Chondrocyte (in vitro differentiated cells): ENCODE measurements around the gene HLA-DQA1. TPM values are rescaled to one million over a fixed set of nuclear protein-coding genes. Genes with fewer than 3 reads are reported as not detected.

Experiments
- DNase-seq: peaks from one replicate; pipeline ENCODE4 v3.0.0; 2021; ENCODE audit warnings: mixed read lengths, low spot score
- H3K27ac Mint-ChIP-seq: one replicate; pipeline ENCODE4 v1.8.0; 2021; ENCODE audit warnings: mild to moderate bottlenecking, moderate library complexity, mixed read lengths; ENCODE audit not compliant: unreplicated experiment
- H3K27me3 Mint-ChIP-seq: 2 replicates; pipeline ENCODE4 v1.8.0; 2021; ENCODE audit warnings: low read depth, mixed read lengths
- H3K36me3 Mint-ChIP-seq: 2 replicates; pipeline ENCODE4 v1.8.0; 2021; ENCODE audit warnings: low read depth, mixed read lengths
- H3K4me1 Mint-ChIP-seq: 2 replicates; pipeline ENCODE4 v1.8.0; 2021; ENCODE audit warnings: low read depth, mild to moderate bottlenecking, mixed read lengths
- H3K4me3 Mint-ChIP-seq: one replicate; pipeline ENCODE4 v1.8.0; 2021; ENCODE audit warnings: mild to moderate bottlenecking, moderate library complexity, mixed read lengths; ENCODE audit not compliant: unreplicated experiment
- H3K9me3 Mint-ChIP-seq: 2 replicates; pipeline ENCODE4 v1.8.0; 2021; ENCODE audit warnings: low read depth, mixed read lengths
- total RNA-seq: library from RNA; stranded (reverse); gene quantifications from 3 replicates; pipeline ENCODE4 v1.2.1, GENCODE V29; 2021
- TF ChIP-seq, protein P1 (sequence below): fragments of 200-600 bp; sonication (generic); IDR thresholded peaks from 2 replicates; pipeline ENCODE4 v1.5.0; 2021; ENCODE audit warnings: antibody characterized with exemption, mild to moderate bottlenecking, moderate library complexity

HLA-DQA1 gene
- total RNA-seq, 1 donor from 2014 or later: not detected

DNA sequence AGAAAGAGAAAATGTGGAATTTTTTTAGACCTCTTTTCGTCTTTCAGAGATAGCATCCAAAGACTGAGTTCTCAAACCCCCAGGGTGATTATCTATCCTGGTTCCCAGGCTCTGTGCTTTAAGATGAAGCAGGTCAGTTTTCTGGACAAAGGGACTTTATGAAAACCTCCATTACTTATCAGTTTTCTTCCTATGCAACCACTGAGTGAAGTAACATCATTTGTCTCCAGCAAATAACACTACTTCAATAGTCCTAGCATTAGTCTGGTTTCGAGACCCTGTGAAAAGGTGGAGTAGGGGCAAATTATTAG is 29.3 kb upstream of the HLA-DQA1 start:
- DNase-seq: no peak
- Mint-ChIP-seq H3K27ac (no peak overlapping the region), H3K27me3 (peaks cover 15% of the 10 kb centered on the region), H3K4me3 (no peak overlapping the region), H3K9me3 (no peaks in the 10 kb centered on the region), H3K36me3 (no peaks in the 10 kb centered on the region), H3K4me1 (no peaks in the 10 kb centered on the region)
- TF ChIP-seq, protein P1, sequence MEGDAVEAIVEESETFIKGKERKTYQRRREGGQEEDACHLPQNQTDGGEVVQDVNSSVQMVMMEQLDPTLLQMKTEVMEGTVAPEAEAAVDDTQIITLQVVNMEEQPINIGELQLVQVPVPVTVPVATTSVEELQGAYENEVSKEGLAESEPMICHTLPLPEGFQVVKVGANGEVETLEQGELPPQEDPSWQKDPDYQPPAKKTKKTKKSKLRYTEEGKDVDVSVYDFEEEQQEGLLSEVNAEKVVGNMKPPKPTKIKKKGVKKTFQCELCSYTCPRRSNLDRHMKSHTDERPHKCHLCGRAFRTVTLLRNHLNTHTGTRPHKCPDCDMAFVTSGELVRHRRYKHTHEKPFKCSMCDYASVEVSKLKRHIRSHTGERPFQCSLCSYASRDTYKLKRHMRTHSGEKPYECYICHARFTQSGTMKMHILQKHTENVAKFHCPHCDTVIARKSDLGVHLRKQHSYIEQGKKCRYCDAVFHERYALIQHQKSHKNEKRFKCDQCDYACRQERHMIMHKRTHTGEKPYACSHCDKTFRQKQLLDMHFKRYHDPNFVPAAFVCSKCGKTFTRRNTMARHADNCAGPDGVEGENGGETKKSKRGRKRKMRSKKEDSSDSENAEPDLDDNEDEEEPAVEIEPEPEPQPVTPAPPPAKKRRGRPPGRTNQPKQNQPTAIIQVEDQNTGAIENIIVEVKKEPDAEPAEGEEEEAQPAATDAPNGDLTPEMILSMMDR: no peak

DNA sequence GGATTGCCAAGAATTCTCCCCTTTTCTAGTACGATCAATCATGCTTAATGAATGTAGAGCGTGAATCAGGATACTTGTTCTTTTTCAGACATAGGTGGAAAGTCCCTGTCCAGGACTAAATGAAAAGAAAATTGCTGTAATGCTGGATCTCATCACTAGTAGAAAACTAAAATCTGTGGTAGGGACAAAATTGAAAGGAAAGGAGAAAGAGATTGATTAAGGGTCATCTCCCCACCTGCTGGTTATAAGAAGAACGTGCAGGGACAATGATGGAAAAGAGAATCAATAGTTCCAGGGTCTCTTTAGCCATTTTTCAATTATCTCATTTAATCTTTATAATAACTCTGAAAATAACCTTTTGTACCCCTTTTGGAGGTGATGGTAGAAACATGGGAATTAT is 28.8 kb upstream of the HLA-DQA1 start:
- H3K36me3 Mint-ChIP-seq: no peaks in the 10 kb centered on the region
- TF ChIP-seq, protein P1: peak; percentile 29
- H3K27ac Mint-ChIP-seq: no peak overlapping the region
- peaks cover 15% of the 10 kb centered on the region for H3K27me3 Mint-ChIP-seq
- H3K9me3 Mint-ChIP-seq: no peaks in the 10 kb centered on the region
- no peak for DNase-seq
- H3K4me3 Mint-ChIP-seq: no peak overlapping the region
- no peaks in the 10 kb centered on the region for H3K4me1 Mint-ChIP-seq

DNA sequence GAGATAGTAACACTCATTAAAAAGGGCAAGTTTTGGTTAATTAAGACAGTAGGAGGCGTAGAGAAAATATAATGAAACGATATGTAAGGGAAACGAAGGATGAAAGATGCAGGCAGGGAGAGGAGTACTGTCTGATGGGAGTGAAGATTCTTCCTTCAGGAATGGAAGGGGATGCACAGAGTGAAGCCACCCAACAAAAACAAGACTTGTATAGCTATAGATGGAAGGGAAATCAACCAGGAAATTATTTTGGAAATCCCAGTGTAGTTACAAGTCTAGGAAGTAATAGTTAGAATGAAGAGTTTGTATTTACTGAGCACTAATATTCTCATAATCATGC is 27.8 kb upstream of the HLA-DQA1 start:
- H3K4me3 Mint-ChIP-seq: no peak overlapping the region
- H3K27ac Mint-ChIP-seq: no peak overlapping the region
- no peaks in the 10 kb centered on the region for H3K9me3 Mint-ChIP-seq
- H3K27me3 Mint-ChIP-seq: peaks cover 13% of the 10 kb centered on the region
- no peak for DNase-seq
- no peaks in the 10 kb centered on the region for H3K4me1 Mint-ChIP-seq
- H3K36me3 Mint-ChIP-seq: no peaks in the 10 kb centered on the region
- TF ChIP-seq, protein P1: no peak

DNA sequence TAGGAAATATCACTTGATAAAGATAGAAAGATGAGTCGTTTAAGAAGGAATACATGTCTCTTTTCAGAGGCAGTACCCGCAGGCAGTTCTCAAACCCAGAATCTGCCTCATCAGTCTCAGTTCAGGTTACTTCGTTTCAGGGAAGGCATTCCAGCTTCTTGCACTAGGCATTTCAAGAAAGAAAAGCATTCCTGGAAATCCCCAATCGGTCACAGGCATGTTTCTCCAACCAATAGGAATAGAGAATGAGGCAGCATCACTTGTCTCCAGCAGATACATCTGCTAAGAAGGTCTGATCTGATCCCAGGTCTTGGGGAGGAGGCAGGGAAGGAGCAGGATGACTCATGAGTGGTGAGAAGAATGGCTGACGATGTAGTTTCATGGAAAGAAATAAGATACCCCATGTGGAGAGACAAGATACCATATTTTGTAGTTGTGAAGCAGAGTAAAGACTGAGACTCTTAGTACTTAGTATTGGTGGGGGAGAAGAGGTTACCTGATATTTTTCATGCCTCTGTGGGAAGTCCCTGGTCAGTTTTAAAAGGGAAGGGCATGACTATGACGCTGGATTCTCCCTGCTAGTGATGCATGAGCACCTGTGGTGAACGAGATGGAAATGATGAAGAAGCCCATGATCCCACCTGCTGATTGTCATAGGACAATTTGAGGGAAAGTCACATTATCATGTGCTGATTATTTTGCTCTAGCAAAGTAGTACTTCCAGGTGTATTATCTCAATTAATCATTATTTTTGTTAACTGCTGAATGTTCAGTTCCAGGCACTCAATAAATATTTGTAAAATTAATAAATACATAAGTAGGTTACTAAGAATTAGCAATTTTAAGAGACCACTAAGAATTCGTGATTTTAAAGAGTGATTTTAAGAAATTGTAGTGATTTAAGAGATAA is 27.2 kb upstream of the HLA-DQA1 start:
- TF ChIP-seq, protein P1: no peak
- DNase-seq: no peak
- Mint-ChIP-seq H3K4me3 (no peak overlapping the region), H3K27ac (no peak overlapping the region), H3K36me3 (no peaks in the 10 kb centered on the region), H3K9me3 (no peaks in the 10 kb centered on the region), H3K27me3 (peaks cover 13% of the 10 kb centered on the region), H3K4me1 (no peaks in the 10 kb centered on the region)

DNA sequence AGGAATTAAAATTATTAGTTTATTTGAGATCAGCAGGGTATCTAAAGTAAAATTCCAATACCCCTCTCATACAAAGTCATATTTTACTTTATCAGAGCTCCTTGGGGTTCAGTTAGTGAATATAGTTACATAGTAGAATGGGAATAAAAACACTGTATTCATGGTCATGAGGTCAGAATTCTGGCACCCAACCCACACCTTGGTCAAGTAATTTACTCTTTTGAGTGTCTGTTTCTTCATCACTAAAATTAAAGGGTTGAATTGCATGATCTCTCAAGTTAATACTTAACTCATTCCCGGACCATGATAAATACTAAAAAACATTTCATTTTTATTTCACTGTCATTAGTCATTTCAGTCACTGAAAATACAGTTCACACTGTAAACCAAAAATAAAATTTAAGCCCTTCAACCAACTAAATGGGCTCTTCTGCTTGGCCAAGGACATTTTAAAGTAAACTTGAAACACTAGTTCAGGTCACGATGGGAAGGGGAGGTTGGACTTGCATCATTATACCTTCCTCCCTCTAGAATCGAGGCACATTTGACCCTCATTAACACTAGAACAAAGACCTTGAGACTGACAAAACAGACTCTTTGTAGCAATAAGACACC is 26.4 kb upstream of the HLA-DQA1 start:
- H3K27me3 Mint-ChIP-seq: peaks cover 16% of the 10 kb centered on the region
- DNase-seq: no peak
- H3K4me1 Mint-ChIP-seq: no peaks in the 10 kb centered on the region
- H3K9me3 Mint-ChIP-seq: no peaks in the 10 kb centered on the region
- H3K36me3 Mint-ChIP-seq: no peaks in the 10 kb centered on the region
- TF ChIP-seq, protein P1: no peak
- H3K4me3 Mint-ChIP-seq: no peak overlapping the region
- H3K27ac Mint-ChIP-seq: no peak overlapping the region
